PC-3 (cell line): ENCODE data around the gene MARCHF11.

Experiments
- EZH2 ChIP-seq: fragments of 300-600 bp; sonication (generic); IDR thresholded peaks from one replicate; pipeline ENCODE4 v1.6.1; 2017; ENCODE audit warnings: antibody characterized with exemption, mild to moderate bottlenecking, low read length; ENCODE audit not compliant: unreplicated experiment
- EZH2phosphoT487 ChIP-seq: fragments of 300-600 bp; sonication (generic); IDR thresholded peaks from 2 replicates; pipeline ENCODE4 v1.6.1; 2018; ENCODE audit warnings: mild to moderate bottlenecking, antibody characterized with exemption, low read length, borderline replicate concordance
- TF ChIP-seq, protein P1 (sequence below): fragments of 300-600 bp; sonication (generic); conservative IDR thresholded peaks from 2 replicates; pipeline ENCODE4 v1.5.1; 2017; ENCODE audit warnings: antibody characterized with exemption, low read depth, mild to moderate bottlenecking, low read length

DNA sequence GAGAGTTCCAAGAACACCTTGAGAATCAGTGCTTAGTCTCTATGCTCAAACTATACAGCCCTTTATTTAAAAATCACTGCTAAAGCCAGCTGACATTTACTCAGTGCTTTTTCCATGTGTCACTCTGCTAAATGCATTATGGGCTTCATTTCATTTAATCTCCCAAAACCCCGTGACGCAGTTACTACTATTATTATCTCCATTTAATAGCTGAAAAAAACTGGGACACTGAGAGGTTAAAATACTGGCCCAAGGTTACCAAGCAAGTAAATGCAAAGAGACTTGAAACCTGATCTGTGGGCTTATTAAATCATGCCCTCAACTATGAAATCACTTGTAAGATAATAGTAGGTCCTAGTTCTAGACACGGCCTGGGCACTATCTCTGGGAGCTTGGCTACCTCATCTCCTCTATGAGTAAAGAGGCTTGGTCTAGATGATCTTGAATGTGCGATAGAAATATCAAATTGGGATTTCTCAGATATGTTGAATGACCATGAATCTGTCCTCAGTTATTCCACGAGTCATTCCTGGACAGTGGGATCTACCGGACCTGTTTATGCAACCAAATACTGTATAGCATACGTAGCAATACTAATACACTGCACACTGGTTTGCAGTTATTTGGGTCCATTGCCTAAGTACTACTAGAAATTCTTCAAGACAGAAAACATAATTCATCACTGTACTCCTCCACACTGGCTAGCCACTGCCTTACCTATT lies 32.3 kb downstream of the MARCHF11 start:
- TF ChIP-seq, protein P1, sequence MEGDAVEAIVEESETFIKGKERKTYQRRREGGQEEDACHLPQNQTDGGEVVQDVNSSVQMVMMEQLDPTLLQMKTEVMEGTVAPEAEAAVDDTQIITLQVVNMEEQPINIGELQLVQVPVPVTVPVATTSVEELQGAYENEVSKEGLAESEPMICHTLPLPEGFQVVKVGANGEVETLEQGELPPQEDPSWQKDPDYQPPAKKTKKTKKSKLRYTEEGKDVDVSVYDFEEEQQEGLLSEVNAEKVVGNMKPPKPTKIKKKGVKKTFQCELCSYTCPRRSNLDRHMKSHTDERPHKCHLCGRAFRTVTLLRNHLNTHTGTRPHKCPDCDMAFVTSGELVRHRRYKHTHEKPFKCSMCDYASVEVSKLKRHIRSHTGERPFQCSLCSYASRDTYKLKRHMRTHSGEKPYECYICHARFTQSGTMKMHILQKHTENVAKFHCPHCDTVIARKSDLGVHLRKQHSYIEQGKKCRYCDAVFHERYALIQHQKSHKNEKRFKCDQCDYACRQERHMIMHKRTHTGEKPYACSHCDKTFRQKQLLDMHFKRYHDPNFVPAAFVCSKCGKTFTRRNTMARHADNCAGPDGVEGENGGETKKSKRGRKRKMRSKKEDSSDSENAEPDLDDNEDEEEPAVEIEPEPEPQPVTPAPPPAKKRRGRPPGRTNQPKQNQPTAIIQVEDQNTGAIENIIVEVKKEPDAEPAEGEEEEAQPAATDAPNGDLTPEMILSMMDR, result no peak
- TF ChIP-seq EZH2 (no peak), EZH2phosphoT487 (no peak)
